Memory B cell (primary cell): Measurements from ENCODE around the gene LTC4S.

Experiments used
- ATAC-seq: fragments of 150-1000 bp; cut with Tn5 transposase; 2 replicates; pipeline ENCODE4 v1.10.0; 2021; ENCODE audit warnings: low read depth, mild to moderate bottlenecking, moderate library complexity
- DNase-seq, 2 donors: peaks; one replicate each; pipeline ENCODE4 v3.0.0; 2022; ENCODE audit warnings: low spot score in 2 of 2
- H3K27ac Mint-ChIP-seq: one replicate; pipeline ENCODE4 v1.8.0; 2022; ENCODE audit warnings: mild to moderate bottlenecking, moderate library complexity, mixed read lengths
- H3K27me3 Mint-ChIP-seq: one replicate; pipeline ENCODE4 v1.8.0; 2022; ENCODE audit warnings: mixed read lengths
- H3K36me3 Mint-ChIP-seq: one replicate; pipeline ENCODE4 v1.8.0; 2022; ENCODE audit warnings: mild to moderate bottlenecking, mixed read lengths
- H3K4me1 Mint-ChIP-seq: one replicate; pipeline ENCODE4 v1.8.0; 2022; ENCODE audit warnings: mixed read lengths
- H3K4me3 Mint-ChIP-seq: one replicate; pipeline ENCODE4 v1.8.0; 2022; ENCODE audit warnings: mild to moderate bottlenecking, moderate library complexity, mixed read lengths
- H3K9me3 Mint-ChIP-seq: one replicate; pipeline ENCODE4 v1.8.0; 2022; ENCODE audit warnings: mixed read lengths

The LTC4S gene

DNA sequence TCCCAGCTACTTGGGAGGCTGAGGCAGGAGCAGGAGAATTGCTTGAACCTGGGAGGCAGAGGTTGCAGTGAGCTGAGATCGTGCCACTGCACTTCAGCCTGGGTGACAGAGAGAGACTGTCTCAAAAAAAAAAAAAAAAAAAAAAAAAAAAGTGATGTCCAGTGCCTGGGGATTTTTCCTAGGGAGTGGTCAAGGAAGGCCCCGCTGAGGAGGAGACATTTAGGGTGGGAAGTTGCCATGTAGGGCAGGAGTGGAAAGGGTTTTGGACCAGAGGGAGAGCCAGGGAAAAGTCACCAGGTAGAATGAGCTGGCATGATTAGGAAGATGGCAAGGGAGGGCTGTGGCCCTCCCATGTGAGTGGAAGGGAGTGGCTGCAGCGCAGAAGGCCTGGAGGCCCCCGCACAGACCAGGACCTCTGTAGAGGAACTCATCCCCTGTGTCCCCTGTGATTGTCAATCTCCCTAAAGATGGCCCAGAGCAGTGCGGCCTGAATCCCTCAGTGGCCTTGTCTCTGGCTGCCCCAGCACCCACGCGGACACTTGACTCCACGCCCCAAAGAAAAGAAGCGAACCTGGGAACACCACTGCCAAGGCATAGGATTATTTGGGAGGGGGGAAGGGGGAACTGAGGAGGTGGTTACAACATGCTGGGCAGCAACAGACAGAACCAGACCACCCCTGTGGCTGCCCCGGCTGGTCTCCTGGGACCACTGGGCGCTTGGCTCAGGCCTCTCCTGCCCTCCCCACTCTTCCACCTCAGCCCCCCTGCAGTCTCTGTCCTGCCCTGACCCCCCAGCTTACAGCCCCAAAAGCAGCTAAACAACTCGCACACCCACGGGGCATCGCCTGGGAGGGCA is 24.3 kb downstream of the LTC4S start:
- H3K27ac Mint-ChIP-seq: peak overlapping the region; percentile 99
- H3K4me1 Mint-ChIP-seq: peaks cover 33% of the 10 kb centered on the region
- DNase-seq: no peak
- no peaks in the 10 kb centered on the region for H3K9me3 Mint-ChIP-seq
- peak overlapping the region; percentile 86 for H3K4me3 Mint-ChIP-seq
- ATAC-seq: no peak
- peaks cover under 1% of the 10 kb centered on the region for H3K36me3 Mint-ChIP-seq
- H3K27me3 Mint-ChIP-seq: no peaks in the 10 kb centered on the region

DNA sequence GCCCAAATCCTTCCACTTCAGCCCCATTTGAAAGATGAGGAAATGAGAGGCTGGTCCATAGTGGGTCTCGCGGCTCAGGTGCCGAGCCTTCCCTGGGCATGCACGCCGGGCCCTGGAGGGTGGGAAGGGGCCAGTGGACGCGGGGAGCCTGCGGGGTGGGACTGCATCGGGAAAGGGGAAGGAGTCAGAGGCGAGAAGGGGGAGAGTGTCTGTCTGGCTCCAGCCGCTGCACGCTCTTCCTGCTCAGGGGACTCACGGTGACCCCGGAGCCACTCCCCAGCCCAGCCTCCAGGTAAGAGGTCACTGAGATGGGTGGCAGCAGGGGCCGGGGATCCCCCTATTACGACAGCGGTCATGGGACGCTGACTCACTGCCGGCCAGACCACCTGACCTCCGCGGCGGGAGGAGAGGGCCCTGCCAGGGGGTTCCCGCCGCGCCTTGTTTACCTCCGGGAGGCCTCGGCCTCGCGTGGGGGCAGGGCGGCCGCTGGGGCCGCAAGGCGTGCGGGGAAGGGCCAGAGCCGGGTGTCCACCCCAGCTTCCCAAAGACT is 25.0 kb downstream of the LTC4S start:
- Mint-ChIP-seq H3K27me3 (no peaks in the 10 kb centered on the region), H3K4me3 (peak overlapping the region; percentile 86), H3K27ac (peak overlapping the region; percentile 99), H3K9me3 (no peaks in the 10 kb centered on the region), H3K4me1 (peaks cover 33% of the 10 kb centered on the region), H3K36me3 (no peaks in the 10 kb centered on the region)
- peak; percentile 74 for ATAC-seq
- peak; percentile 86 to 91 for DNase-seq

DNA sequence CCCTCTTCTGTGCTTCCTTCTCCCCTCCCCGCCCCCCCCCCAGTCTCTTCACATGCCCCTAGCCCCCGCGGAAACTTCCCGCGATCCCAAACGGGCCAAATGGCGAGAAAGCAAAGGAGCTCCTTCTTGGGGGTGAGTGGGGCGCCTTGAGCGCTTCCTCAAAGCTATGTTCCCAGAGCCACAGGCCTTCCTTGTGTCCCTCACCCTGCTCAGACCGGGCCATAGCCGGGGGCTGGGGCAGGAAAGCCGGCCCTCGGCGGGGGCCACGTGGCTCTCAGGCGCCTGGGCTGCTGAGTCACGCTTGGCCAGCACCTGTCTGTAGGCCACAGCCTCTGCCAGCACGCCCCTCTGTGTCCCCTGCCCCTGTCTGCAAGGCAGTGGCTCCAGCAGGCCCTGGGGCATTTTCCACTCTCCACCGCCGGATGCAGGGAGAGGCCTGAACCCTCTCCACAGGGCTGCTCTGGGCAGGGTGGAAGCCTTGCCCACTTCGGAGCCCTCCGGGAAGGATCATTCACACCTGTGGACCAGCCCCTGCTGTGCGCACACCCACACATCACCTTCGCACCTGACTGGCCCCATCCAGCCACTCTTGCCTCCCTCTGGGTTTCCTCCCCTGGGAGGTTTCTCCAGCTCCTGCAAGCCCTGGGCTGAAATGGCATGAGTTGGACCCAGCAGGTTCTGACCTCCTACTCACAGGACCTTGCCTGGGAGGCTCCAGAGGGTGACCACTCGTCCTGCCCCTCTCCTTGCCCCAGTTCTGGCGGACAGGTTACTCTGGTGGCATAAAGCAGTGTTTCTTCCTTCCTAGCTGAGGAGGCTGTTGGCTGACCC is 25.7 kb downstream of the LTC4S start:
- Mint-ChIP-seq H3K4me3 (peak overlapping the region; percentile 91), H3K9me3 (no peaks in the 10 kb centered on the region), H3K27ac (peak overlapping the region; percentile 99), H3K4me1 (peaks cover 33% of the 10 kb centered on the region), H3K27me3 (no peaks in the 10 kb centered on the region), H3K36me3 (peaks cover 3% of the 10 kb centered on the region)
- DNase-seq (peak; percentile 53 to 79), ATAC-seq (peak; percentile 6)

DNA sequence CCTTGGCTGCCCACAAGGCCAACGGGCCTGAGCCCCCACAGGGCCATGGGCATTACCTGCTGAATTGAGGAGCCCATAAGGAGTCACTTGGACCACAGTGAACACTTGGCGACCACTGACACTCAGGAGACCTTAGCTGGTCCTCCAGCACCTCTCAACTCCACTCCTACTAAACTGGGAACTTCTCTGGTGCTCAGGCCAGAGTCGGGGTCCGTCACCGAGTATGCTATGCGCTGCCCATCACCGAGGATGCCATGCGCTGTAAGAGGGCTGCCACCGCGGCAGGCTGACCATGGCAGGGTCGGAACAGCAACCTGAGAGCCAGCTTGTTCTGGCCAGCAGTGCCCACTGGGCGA is 26.3 kb downstream of the LTC4S start:
- ATAC-seq (no peak), DNase-seq (no peak)
- H3K36me3 Mint-ChIP-seq: peaks cover 7% of the 10 kb centered on the region
- no peaks in the 10 kb centered on the region for H3K27me3 Mint-ChIP-seq
- H3K27ac Mint-ChIP-seq: peak overlapping the region; percentile 99
- H3K9me3 Mint-ChIP-seq: no peaks in the 10 kb centered on the region
- peak overlapping the region; percentile 91 for H3K4me3 Mint-ChIP-seq
- H3K4me1 Mint-ChIP-seq: peaks cover 37% of the 10 kb centered on the region

DNA sequence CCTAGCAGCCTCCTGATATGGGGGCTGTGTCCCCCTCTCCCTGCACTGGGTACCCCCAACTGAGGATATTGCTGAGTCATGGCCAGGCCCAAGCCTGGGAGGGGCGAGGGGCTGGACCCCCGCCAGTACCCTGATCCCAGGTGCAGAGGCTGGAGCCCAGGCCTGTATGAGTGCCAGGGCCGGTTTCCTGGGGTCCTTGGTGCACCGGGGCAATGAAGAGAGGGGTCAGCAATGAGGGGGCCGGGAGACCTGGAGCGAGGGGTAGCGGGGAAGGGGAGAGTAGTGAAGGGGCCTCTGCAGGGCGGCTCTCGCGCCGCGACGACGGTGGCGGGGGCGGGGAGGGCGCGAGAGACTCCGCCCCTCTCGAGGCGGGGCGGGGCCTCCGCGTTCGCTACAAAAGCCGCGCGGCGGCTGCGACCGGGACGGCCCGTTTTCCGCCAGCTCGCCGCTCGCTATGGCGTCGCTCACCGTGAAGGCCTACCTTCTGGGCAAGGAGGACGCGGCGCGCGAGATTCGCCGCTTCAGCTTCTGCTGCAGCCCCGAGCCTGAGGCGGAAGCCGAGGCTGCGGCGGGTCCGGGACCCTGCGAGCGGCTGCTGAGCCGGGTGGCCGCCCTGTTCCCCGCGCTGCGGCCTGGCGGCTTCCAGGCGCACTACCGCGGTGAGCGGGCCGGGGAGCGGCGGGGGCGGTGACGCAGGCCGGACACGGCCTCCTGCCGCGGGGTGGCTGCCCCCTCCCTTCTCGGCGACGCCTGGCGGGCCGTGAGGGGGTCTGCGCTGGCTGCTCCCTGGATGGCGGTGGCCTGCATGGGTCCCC is 26.9 kb downstream of the LTC4S start, which contains the start of gene SQSTM1:
TSS of gene SQSTM1 (plus strand) at position 423 of the 815 bp plus-strand sequence. CDS start at position 455, 32 bp downstream.
- peaks cover 9% of the 10 kb centered on the region for H3K36me3 Mint-ChIP-seq
- peak; percentile 40 for ATAC-seq
- peak within 1 kb of the TSS; percentile 99 for H3K27ac Mint-ChIP-seq
- no peaks in the 10 kb centered on the region for H3K9me3 Mint-ChIP-seq
- H3K4me3 Mint-ChIP-seq: peak within 1 kb of the TSS; percentile 95
- H3K27me3 Mint-ChIP-seq: no peaks in the 10 kb centered on the region
- peaks cover 35% of the 10 kb centered on the region for H3K4me1 Mint-ChIP-seq
- DNase-seq: peak; percentile 92 to 96

DNA sequence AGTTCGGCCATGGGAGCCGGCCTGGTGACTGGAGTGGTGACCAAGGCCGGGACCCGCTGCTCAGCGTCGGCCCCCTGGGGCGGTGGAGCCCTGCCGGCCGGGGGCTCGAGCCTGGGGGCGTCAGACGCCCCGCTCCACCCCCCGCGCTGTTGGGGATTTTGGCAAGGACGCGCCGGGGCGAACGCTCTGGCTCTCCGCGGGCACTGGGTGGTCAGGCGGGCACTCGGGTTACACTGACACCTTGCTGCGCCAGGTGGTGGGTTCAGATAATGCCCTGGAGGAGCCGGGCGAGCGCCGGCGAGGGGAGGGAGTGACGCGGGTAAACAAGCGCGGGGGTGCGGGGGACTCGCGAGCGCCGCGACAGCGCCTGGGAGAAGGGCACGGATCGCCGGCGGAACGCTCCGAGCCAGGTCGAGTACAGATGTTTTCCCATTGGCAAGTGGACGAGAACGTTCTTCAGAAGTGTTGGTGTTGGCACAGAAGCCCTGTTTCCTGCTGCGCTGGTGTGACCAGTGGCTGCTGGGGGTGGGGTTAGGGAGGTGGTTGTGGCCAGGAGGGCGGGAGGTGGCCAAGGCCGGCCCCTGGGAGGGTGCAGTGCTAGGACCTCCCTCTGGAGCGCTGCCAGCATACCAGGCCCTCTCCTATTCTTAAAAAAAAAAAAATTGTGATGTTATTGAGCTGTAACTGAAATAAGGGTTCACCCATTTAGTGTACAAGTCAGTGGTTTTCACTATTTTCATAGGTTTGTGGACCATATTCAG is 27.7 kb downstream of the LTC4S start:
- peaks cover 9% of the 10 kb centered on the region for H3K36me3 Mint-ChIP-seq
- H3K4me1 Mint-ChIP-seq: peaks cover 33% of the 10 kb centered on the region
- ATAC-seq: peak; percentile 49

DNA sequence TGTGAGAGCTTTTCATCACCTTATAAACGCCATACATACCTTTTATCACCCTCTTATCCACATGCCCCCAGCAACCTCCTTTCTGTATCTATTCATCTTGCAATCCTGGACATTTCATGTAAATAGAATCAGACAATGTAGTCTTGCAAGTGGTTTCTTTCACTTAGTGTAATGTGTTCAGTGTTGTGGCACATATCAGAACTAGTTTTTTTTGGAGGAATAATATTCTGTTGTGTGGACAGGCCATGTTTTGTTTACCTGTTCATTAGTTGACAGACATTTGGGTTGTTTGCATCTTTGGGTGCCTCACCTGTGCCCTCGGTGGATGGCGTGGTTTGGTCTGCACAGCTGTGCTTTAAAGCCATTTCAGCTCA is 28.3 kb downstream of the LTC4S start:
- peak overlapping the region; percentile 95 for H3K4me3 Mint-ChIP-seq
- H3K36me3 Mint-ChIP-seq: peaks cover 9% of the 10 kb centered on the region
- H3K9me3 Mint-ChIP-seq: no peaks in the 10 kb centered on the region
- DNase-seq (no peak), ATAC-seq (no peak)
- H3K27ac Mint-ChIP-seq: peak overlapping the region; percentile 99
- peaks cover 33% of the 10 kb centered on the region for H3K4me1 Mint-ChIP-seq
- H3K27me3 Mint-ChIP-seq: no peaks in the 10 kb centered on the region

More for the DNA sequence above, 27.7 kb downstream of the LTC4S start:
- no peaks in the 10 kb centered on the region for H3K27me3 Mint-ChIP-seq
- H3K27ac Mint-ChIP-seq: peak overlapping the region; percentile 99
- DNase-seq: peak; percentile 72 to 88
- H3K4me3 Mint-ChIP-seq: peak overlapping the region; percentile 95
- H3K9me3 Mint-ChIP-seq: no peaks in the 10 kb centered on the region

DNA sequence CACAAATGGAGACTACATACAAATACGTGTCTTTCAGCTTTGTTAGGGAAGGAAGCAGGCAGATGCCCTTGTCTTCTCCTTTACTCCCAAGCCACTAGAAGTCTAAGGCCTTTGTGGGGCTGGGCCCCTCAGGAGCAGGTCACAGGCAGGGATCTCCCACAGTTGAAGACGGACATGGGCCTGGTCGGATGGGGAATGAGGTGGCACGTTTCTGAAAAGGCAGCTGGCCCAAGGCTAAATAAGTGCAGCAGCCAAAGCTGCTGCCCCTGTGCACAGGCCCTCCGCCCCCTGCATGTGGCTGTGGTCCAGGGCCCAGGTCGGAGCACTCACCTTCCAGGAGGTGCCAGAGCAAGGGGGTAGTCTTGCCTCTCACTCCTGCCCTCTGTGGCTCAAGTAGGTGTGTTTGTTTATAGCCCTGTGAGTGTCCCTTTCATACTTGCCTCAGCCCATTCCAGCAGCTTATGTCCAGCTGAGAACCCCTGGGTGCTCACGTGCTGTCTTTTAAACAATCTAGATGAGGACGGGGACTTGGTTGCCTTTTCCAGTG is 28.7 kb downstream of the LTC4S start:
- peak overlapping the region; percentile 99 for H3K27ac Mint-ChIP-seq
- no peak for DNase-seq
- no peak for ATAC-seq
- peaks cover 9% of the 10 kb centered on the region for H3K36me3 Mint-ChIP-seq
- peaks cover 31% of the 10 kb centered on the region for H3K4me1 Mint-ChIP-seq
- H3K9me3 Mint-ChIP-seq: no peaks in the 10 kb centered on the region
- no peaks in the 10 kb centered on the region for H3K27me3 Mint-ChIP-seq
- peak overlapping the region; percentile 95 for H3K4me3 Mint-ChIP-seq

DNA sequence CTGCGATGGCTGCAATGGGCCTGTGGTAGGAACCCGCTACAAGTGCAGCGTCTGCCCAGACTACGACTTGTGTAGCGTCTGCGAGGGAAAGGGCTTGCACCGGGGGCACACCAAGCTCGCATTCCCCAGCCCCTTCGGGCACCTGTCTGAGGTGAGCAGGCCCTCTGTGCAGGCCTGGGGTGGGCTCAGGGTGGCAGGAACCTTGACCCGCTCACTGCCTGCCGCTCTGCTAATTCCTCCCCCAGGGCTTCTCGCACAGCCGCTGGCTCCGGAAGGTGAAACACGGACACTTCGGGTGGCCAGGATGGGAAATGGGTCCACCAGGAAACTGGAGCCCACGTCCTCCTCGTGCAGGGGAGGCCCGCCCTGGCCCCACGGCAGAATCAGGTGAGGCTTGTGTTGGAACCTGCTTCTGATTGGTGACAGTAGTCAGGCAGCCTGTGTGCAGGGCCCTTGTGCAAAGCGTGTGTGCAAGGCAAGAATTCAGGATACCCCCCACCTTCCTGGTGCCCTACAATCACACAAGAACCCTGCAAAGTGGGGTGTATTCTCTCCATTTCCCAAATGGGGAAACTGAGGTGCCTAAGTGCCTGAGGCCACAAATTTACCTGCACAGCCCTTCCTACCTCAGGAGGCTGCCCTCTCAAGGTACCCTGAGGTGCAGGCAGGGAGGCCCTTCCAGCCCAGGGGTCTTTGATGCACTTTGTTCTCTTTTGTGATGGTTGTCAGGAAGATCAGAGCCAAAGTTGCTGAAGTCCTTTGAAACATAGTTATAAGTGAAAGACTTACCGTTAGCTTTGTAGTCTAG is 30.4 kb downstream of the LTC4S start:
- ATAC-seq (no peak), DNase-seq (no peak)
- peaks cover 12% of the 10 kb centered on the region for H3K36me3 Mint-ChIP-seq
- no peak overlapping the region for H3K4me3 Mint-ChIP-seq
- H3K27me3 Mint-ChIP-seq: no peaks in the 10 kb centered on the region
- peaks cover 27% of the 10 kb centered on the region for H3K4me1 Mint-ChIP-seq
- H3K27ac Mint-ChIP-seq: peak overlapping the region; percentile 82
- no peaks in the 10 kb centered on the region for H3K9me3 Mint-ChIP-seq

DNA sequence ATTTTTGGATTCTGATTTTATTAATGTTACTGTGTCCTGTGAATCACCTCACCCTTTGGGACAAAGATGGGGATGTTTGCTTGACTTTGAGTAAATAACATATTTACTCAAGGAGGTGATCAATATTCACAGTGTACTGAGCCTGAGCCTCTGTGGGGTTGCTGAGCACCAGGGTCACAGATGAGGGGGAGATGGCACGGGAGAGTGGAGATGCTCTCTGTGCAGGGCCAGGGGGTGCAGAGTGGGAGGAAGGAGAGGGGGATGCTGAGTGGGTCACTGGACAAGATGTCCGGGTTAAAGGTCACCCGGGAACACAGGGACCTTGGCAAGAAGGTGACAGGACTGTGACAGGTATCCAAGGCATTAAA is 30.9 kb downstream of the LTC4S start:
- Mint-ChIP-seq H3K9me3 (no peaks in the 10 kb centered on the region), H3K4me1 (peaks cover 26% of the 10 kb centered on the region), H3K36me3 (peaks cover 17% of the 10 kb centered on the region), H3K27me3 (no peaks in the 10 kb centered on the region), H3K4me3 (no peak overlapping the region), H3K27ac (peak overlapping the region; percentile 82)
- no peak for ATAC-seq
- DNase-seq: no peak

DNA sequence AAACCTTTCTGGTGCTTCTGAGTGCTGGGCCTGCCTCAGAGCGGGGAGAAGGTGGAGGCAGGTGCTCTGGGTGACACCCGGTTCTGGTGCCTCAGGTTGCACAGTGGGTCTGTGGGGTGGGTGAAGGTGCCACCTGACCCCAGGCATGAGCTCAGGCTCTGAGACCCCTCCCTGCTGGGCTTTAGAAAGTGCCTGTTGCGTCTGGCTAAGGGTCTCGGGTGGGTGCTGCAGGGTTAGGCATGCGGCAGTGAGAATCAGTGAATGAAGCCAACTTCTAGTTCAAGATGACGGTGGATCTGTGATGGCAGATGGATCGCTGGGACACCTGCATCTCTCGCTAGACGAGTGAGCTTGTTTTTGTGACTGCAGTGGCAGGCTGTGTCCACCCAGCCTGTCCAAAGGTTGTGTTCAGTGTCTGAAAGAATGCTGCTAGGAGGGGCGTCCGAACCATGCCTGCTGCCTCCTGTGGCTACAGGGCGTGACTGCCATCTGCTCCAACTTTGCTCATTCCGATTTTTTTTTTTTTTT is 31.9 kb downstream of the LTC4S start:
- Mint-ChIP-seq H3K4me3 (no peak overlapping the region), H3K27ac (peak overlapping the region; percentile 35), H3K27me3 (no peaks in the 10 kb centered on the region), H3K36me3 (peaks cover 21% of the 10 kb centered on the region), H3K4me1 (peaks cover 21% of the 10 kb centered on the region), H3K9me3 (no peaks in the 10 kb centered on the region)
- DNase-seq (no peak), ATAC-seq (no peak)

DNA sequence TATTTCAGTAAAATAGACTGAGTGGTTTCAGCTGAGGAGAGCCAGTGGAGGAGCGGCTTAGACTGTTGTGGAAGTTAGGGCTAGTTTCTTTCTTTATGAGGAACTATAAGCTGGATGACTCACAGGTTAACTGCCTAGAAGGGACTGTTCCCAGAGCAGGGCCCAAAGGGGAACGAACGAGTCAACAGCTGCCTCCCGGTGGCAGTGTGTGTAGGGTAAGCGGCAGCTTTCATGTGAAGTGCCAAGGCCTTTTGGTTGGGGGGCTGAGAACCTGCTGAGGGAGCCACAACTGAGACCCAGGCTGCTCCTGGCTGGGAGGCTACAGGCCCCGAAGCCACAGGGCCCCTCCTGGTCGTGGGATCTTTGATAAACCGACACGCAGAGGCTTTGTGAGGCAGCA is 33.9 kb downstream of the LTC4S start:
- peak overlapping the region; percentile 59 for H3K27ac Mint-ChIP-seq
- no peak for DNase-seq

More for the DNA sequence above, 33.9 kb downstream of the LTC4S start:
- Mint-ChIP-seq H3K9me3 (no peaks in the 10 kb centered on the region), H3K27me3 (no peaks in the 10 kb centered on the region), H3K4me3 (no peak overlapping the region), H3K36me3 (peaks cover 31% of the 10 kb centered on the region), H3K4me1 (peaks cover 10% of the 10 kb centered on the region)
- no peak for ATAC-seq
